ENCODE data around the gene LILRA2.
A peak's percentile ranks its signal among the peaks of the same experiment; 100 is the strongest.
"Not testable (repeated sequence)": the region's sequence is repeated elsewhere in the genome, so short reads cannot be mapped to it uniquely, and the experiment has no call there.

The LILRA2 gene

DNA sequence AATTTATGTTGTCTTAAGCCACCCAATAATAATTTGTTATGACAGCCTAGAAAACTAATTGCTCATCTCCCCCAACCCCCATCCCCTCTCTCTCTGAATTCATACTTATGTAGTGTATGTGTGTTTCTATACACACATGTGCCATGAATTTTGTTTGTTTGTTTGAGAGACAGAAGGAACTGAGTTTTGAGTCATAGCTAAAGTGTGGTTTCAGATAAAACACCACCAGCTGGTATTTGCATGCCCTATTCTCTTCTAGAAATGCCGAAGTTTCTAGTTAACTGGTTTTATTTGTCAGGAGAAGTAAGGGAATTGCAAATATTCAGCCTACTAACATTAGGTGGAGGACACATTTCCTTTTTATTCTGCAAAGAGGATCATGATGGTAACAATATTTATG is 17.4 kb upstream of the LILRA2 start (continued):
- TF ChIP-seq ISL1 (CRISPR knock-in tag; IDR thresholded peaks at IDR 0.05): no peak
- TF ChIP-seq ARNTL (CRISPR knock-in tag; IDR thresholded peaks at IDR 0.05; ENCODE audit: borderline replicate concordance, low read depth): no peak

GRCh38 chr19:54558339-54558738 is 15.3 kb upstream of the LILRA2 start:
- no peak for ATAC-seq
- TF ChIP-seq GLIS3 (CRISPR knock-in tag; IDR thresholded peaks at IDR 0.05): no peak
- TF ChIP-seq, protein P1, sequence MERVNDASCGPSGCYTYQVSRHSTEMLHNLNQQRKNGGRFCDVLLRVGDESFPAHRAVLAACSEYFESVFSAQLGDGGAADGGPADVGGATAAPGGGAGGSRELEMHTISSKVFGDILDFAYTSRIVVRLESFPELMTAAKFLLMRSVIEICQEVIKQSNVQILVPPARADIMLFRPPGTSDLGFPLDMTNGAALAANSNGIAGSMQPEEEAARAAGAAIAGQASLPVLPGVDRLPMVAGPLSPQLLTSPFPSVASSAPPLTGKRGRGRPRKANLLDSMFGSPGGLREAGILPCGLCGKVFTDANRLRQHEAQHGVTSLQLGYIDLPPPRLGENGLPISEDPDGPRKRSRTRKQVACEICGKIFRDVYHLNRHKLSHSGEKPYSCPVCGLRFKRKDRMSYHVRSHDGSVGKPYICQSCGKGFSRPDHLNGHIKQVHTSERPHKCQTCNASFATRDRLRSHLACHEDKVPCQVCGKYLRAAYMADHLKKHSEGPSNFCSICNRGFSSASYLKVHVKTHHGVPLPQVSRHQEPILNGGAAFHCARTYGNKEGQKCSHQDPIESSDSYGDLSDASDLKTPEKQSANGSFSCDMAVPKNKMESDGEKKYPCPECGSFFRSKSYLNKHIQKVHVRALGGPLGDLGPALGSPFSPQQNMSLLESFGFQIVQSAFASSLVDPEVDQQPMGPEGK (CRISPR knock-in tag; IDR thresholded peaks at IDR 0.05; ENCODE audit: borderline replicate concordance): no peak
- TF ChIP-seq ZNF8 (CRISPR knock-in tag; IDR thresholded peaks at IDR 0.05): no peak

GRCh38 chr19:54560881-54561385 is 12.7 kb upstream of the LILRA2 start:
- TF ChIP-seq TCF4 (CRISPR knock-in tag; IDR thresholded peaks at IDR 0.05; ENCODE audit: borderline replicate concordance) (no peak), ZFP3 (CRISPR knock-in tag; IDR thresholded peaks at IDR 0.05) (no peak)
- TF ChIP-seq, protein P2, sequence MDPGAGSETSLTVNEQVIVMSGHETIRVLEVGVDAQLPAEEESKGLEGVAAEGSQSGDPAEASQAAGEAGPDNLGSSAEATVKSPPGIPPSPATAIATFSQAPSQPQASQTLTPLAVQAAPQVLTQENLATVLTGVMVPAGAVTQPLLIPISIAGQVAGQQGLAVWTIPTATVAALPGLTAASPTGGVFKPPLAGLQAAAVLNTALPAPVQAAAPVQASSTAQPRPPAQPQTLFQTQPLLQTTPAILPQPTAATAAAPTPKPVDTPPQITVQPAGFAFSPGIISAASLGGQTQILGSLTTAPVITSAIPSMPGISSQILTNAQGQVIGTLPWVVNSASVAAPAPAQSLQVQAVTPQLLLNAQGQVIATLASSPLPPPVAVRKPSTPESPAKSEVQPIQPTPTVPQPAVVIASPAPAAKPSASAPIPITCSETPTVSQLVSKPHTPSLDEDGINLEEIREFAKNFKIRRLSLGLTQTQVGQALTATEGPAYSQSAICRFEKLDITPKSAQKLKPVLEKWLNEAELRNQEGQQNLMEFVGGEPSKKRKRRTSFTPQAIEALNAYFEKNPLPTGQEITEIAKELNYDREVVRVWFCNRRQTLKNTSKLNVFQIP (CRISPR knock-in tag; IDR thresholded peaks at IDR 0.05; ENCODE audit: borderline replicate concordance, low read depth): no peak
- no peak for ATAC-seq

DNA sequence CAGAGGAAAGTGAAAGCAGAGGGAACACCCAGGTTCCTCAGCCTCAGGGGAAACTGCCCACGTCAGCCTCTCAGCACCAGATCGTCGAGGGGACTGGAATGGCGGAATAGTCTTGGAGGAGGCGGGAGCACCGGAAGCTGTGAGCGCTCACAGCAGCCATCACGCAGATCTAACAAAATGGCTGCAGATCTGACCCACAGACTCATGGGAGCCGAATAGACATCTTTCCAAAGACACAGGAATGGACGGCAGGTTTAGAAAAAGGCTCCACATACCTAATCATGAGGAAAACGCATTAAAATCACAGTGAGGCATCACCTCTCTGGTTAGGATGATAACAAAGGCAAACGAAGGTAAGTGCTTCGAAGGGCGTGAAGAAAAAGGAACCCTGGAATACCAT is 11.8 kb upstream of the LILRA2 start:
- TF ChIP-seq ZFP30 (CRISPR knock-in tag; IDR thresholded peaks at IDR 0.05) (no peak), BACH2 (CRISPR knock-in tag; IDR thresholded peaks at IDR 0.05; ENCODE audit: borderline replicate concordance) (no peak), SNAI2 (CRISPR knock-in tag; IDR thresholded peaks at IDR 0.05) (no peak), TCF4 (CRISPR knock-in tag; IDR thresholded peaks at IDR 0.05; ENCODE audit: borderline replicate concordance) (no peak), CREB5 (CRISPR knock-in tag; IDR thresholded peaks at IDR 0.05; ENCODE audit: low read depth) (no peak), CSDC2 (CRISPR knock-in tag; IDR thresholded peaks at IDR 0.05) (no peak), TOX (CRISPR knock-in tag; IDR thresholded peaks at IDR 0.05; ENCODE audit: borderline replicate concordance) (no peak), ZNF565 (CRISPR knock-in tag; conservative IDR thresholded peaks at IDR 0.05; ENCODE audit: low read depth) (no peak), ARNTL (CRISPR knock-in tag; IDR thresholded peaks at IDR 0.05; ENCODE audit: borderline replicate concordance, low read depth) (no peak), ZFP3 (CRISPR knock-in tag; IDR thresholded peaks at IDR 0.05) (no peak), ZNF70 (CRISPR knock-in tag; IDR thresholded peaks at IDR 0.05) (no peak), ZC3H10 (CRISPR knock-in tag; IDR thresholded peaks at IDR 0.05) (no peak), RARB (CRISPR knock-in tag; IDR thresholded peaks at IDR 0.05) (no peak), ESRRG (CRISPR knock-in tag; IDR thresholded peaks at IDR 0.05) (no peak), CSRNP3 (CRISPR knock-in tag; IDR thresholded peaks at IDR 0.05) (no peak), OSR1 (CRISPR knock-in tag; IDR thresholded peaks at IDR 0.05) (no peak), GLIS3 (CRISPR knock-in tag; IDR thresholded peaks at IDR 0.05) (no peak), ISL1 (CRISPR knock-in tag; IDR thresholded peaks at IDR 0.05) (no peak)
- TF ChIP-seq, protein P1 (CRISPR knock-in tag; IDR thresholded peaks at IDR 0.05; ENCODE audit: borderline replicate concordance): no peak
- ATAC-seq: peak; percentile 72

GRCh38 chr19:54563206-54563605 is 10.4 kb upstream of the LILRA2 start:
- ATAC-seq: not testable (repeated sequence)

All from SK-N-SH treated with all-trans-retinoic acid at 6 μM for 48 hours (cell line).